Transverse colon (tissue), 4 donors: ENCODE measurements around the gene BACH2.

Experiments
- CTCF ChIP-seq, 5 experiments: fragments of 200-600 bp in 3 of 5; fragments of 450-650 bp in 2 of 5; sonication (generic) in 3 of 5; IDR thresholded peaks; 1 replicate in 2 of 5; 2 replicates in 3 of 5; pipeline ENCODE4 v1.5.1; 2016 to 2017; ENCODE audit warnings: antibody characterized with exemption in 5 of 5, inconsistent platforms in 3 of 5, mild to moderate bottlenecking in 2 of 5, moderate library complexity in 1 of 5
- POLR2AphosphoS5 ChIP-seq, 3 donors: sonication (generic); formaldehyde crosslinking; IDR thresholded peaks; one replicate each; pipeline ENCODE4 v1.6.1; 2016; ENCODE audit warnings: antibody characterized with exemption in 3 of 3

GRCh38 chr6:89942601-89943000 is 354.0 kb downstream of the BACH2 start:
- TF ChIP-seq CTCF (IDR thresholded peaks at IDR 0.05) (no peak), POLR2AphosphoS5 (IDR thresholded peaks at IDR 0.05) (no peak)
